DOHH2 (cell line): ENCODE results near the gene CEP350.

Source experiments
- EZH2phosphoT487 ChIP-seq: fragments of 200-600 bp; sonication (generic); IDR thresholded peaks from 2 replicates; pipeline ENCODE4 v1.6.1; 2017; ENCODE audit warnings: borderline replicate concordance, mild to moderate bottlenecking, antibody characterized with exemption, low read length, moderate library complexity, mixed read lengths
- TF ChIP-seq, protein P1 (sequence below): fragments of 200-600 bp; sonication (generic); IDR thresholded peaks from one replicate; pipeline ENCODE4 v1.5.1; 2014; ENCODE audit warnings: antibody characterized with exemption, mild to moderate bottlenecking, low read depth, low read length; ENCODE audit not compliant: poor library complexity, severe bottlenecking

DNA sequence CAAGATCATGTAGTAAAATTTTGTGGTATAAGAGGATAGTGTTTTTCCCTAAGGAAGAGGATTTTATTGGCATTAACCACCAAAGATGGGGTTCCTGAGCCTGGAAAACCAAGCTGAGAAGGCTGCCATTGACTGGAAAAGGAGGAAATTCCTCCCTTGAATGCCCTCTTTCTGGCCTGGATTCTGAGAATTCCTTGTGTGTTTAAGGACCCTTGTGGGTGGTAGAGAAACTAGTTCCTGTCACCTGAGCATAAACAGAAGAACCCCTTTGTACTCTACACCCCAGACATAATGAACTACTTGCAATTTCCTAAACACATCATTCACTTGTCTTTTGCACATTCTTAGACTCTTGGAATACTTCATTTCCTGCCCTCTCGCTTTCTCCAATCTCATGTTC, 33.1 kb upstream of the CEP350 start:
- TF ChIP-seq, protein P1, sequence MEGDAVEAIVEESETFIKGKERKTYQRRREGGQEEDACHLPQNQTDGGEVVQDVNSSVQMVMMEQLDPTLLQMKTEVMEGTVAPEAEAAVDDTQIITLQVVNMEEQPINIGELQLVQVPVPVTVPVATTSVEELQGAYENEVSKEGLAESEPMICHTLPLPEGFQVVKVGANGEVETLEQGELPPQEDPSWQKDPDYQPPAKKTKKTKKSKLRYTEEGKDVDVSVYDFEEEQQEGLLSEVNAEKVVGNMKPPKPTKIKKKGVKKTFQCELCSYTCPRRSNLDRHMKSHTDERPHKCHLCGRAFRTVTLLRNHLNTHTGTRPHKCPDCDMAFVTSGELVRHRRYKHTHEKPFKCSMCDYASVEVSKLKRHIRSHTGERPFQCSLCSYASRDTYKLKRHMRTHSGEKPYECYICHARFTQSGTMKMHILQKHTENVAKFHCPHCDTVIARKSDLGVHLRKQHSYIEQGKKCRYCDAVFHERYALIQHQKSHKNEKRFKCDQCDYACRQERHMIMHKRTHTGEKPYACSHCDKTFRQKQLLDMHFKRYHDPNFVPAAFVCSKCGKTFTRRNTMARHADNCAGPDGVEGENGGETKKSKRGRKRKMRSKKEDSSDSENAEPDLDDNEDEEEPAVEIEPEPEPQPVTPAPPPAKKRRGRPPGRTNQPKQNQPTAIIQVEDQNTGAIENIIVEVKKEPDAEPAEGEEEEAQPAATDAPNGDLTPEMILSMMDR, result no peak
- no peak for TF ChIP-seq EZH2phosphoT487
